K562 (cell line): Measurements from ENCODE around the gene PHLDB3. TPM values are rescaled to one million over a fixed set of nuclear protein-coding genes. Genes with fewer than 3 reads are reported as not detected.

ENCODE experiments used
- ATAC-seq: fragments of 200-7000 bp; cut with Tn5 transposase; 3 replicates; pipeline ENCODE4 v1.9.1; 2020; ENCODE audit warnings: moderate library complexity
- BruUV-seq: library from RNA; stranded (reverse); fragments of 400-500 nt; replicated peaks from 2 replicates; lab custom pipeline; 2021; lab: Mats Ljungman, UMichigan
- CTCF ChIA-PET: fragments of 300-600 bp; formaldehyde crosslinking; extraction: SDS; loops from one replicate; lab custom pipeline; 2021; ENCODE audit warnings: low intra/inter-chr PET ratio; lab: Yijun Ruan, JAX
- POLR2A ChIA-PET: fragments of 300-600, 350-650 bp; sonication (Branson Sonifier 250); formaldehyde crosslinking; extraction: SDS; loops from one replicate; lab custom pipeline; 2021; ENCODE audit warnings: antibody characterized with exemption, inconsistent platforms; lab: Yijun Ruan, JAX
- DNase-seq, 4 experiments: peaks; one replicate each; pipeline versions ENCODE4 v3.0.0 to v3.0.0-alpha.2; 2011 to 2018; ENCODE audit warnings: low spot score in 3 of 4, mixed read lengths in 3 of 4; ENCODE audit errors: extremely low read depth in 1 of 4
- FAIRE-seq: peaks from 2 replicates; lab custom pipeline; 2011; peaks lifted over from hg19 to GRCh38; lab: Jason Lieb, UNC
- H2AFZ ChIP-seq: 2 replicates; pipeline ENCODE4 v1.6.0; 2011; ENCODE audit warnings: low read depth, low read length, control low read depth, inconsistent platforms
- H3K27ac ChIP-seq: fragments of 200-600 bp; 3 replicates; pipeline ENCODE4 v1.8.0; 2011; ENCODE audit warnings: low read depth, mild to moderate bottlenecking, control low read depth, inconsistent platforms, low read length, moderate library complexity, mixed read lengths; ENCODE audit errors: extremely low read depth
- H3K27me3 ChIP-seq, 2 experiments: fragments of 300-600 bp in 1 of 2; 2 replicates in 1 of 2; 3 replicates in 1 of 2; pipeline versions ENCODE4 v1.6.0 to v1.8.0; 2011; ENCODE audit warnings: inconsistent platforms in 2 of 2, low read length in 2 of 2, mild to moderate bottlenecking in 1 of 2, mixed read lengths in 1 of 2, moderate library complexity in 1 of 2; ENCODE audit not compliant: control insufficient read depth in 2 of 2, insufficient read depth in 2 of 2
- H3K36me3 ChIP-seq: fragments of 300-600 bp; 3 replicates; pipeline ENCODE4 v1.8.0; 2011; ENCODE audit warnings: mild to moderate bottlenecking, low read length, inconsistent platforms; ENCODE audit not compliant: control insufficient read depth, insufficient read depth
- H3K4me1 ChIP-seq, 2 experiments: fragments of 200-600 bp in 1 of 2; replicated peaks in 1 of 2; 2 replicates in 1 of 2; 3 replicates in 1 of 2; pipeline versions ENCODE4 v1.5.1 to v1.8.0; 2011; ENCODE audit warnings: inconsistent platforms in 2 of 2, low read length in 2 of 2, mild to moderate bottlenecking in 1 of 2, mixed read lengths in 1 of 2, moderate library complexity in 1 of 2; ENCODE audit not compliant: control insufficient read depth in 2 of 2, insufficient read depth in 2 of 2
- H3K4me2 ChIP-seq: 2 replicates; pipeline ENCODE4 v1.6.1; 2011; ENCODE audit warnings: low read length, control low read depth, inconsistent platforms, mixed read lengths; ENCODE audit not compliant: insufficient read depth
- H3K4me3 ChIP-seq: fragments of 200-600 bp; sonication (generic), shearing (Covaris generic); 2 replicates; pipeline ENCODE4 v1.5.1; 2016; ENCODE audit warnings: control low read depth, inconsistent platforms
- H3K79me2 ChIP-seq: fragments of 200-600 bp; 3 replicates; pipeline ENCODE4 v1.8.0; 2011; ENCODE audit warnings: low read length, inconsistent platforms; ENCODE audit not compliant: control insufficient read depth, insufficient read depth
- H3K9ac ChIP-seq, 2 experiments: 2 replicates each; pipeline versions ENCODE4 v1.6.0 to v1.6.1; 2011; ENCODE audit warnings: low read depth in 2 of 2, low read length in 2 of 2, control low read depth in 1 of 2, inconsistent platforms in 1 of 2, mild to moderate bottlenecking in 1 of 2, mixed read lengths in 1 of 2; ENCODE audit not compliant: insufficient read depth in 1 of 2
- H3K9me1 ChIP-seq: one replicate; pipeline ENCODE4 v1.6.0; 2011; ENCODE audit warnings: inconsistent platforms, mild to moderate bottlenecking, low read length, moderate library complexity; ENCODE audit not compliant: control insufficient read depth, insufficient read depth
- H3K9me3 ChIP-seq: replicated peaks from 2 replicates; pipeline ENCODE4 v1.5.1; 2011; ENCODE audit warnings: low read depth, low read length, inconsistent platforms; ENCODE audit not compliant: control insufficient read depth, insufficient read depth
- H4K20me1 ChIP-seq: replicated peaks from 2 replicates; pipeline ENCODE4 v1.6.1; 2011; ENCODE audit warnings: low read length, inconsistent platforms, mixed read lengths; ENCODE audit not compliant: control insufficient read depth, insufficient read depth
- CBX3 ChIP-seq, 2 experiments: IDR thresholded peaks; 1 replicate in 1 of 2; 2 replicates in 1 of 2; pipeline ENCODE4 v1.6.1; 2012; ENCODE audit warnings: inconsistent platforms in 2 of 2, low read length in 2 of 2, borderline replicate concordance in 1 of 2, control low read depth in 1 of 2
- CTBP1 ChIP-seq: fragments of 450-650 bp; IDR thresholded peaks from 2 replicates; pipeline ENCODE4 v1.6.1; 2016; ENCODE audit warnings: borderline replicate concordance
- KLF16 ChIP-seq: IDR thresholded peaks from 2 replicates; pipeline ENCODE4 v1.6.1; 2016; ENCODE audit warnings: antibody characterized with exemption
- PHTF2 ChIP-seq: fragments of 250-450 bp; sonication (Bioruptor Pico); IDR thresholded peaks from 2 replicates; pipeline ENCODE4 v1.5.0; 2021; ENCODE audit warnings: mild to moderate bottlenecking
- POLR2G ChIP-seq: fragments of 200-400 bp; formaldehyde crosslinking; IDR thresholded peaks from 2 replicates; pipeline ENCODE4 v1.6.1; 2017; ENCODE audit warnings: low read depth, mild to moderate bottlenecking, antibody characterized with exemption, low read length, moderate library complexity
- RFX1 ChIP-seq: fragments of 450-650 bp; IDR thresholded peaks from 2 replicates; pipeline ENCODE4 v1.6.1; 2016; ENCODE audit warnings: mild to moderate bottlenecking, moderate library complexity
- TRIM28 ChIP-seq: fragments of 450-650 bp; IDR thresholded peaks from 2 replicates; pipeline ENCODE4 v1.6.1; 2017
- XRCC5 ChIP-seq: fragments of 200-400 bp; formaldehyde crosslinking; IDR thresholded peaks from 2 replicates; pipeline ENCODE4 v1.6.1; 2017; ENCODE audit warnings: low read depth, mild to moderate bottlenecking, low read length
- ZNF143 ChIP-seq: sonication (generic); formaldehyde crosslinking; IDR thresholded peaks from 2 replicates; pipeline ENCODE4 v1.9.0; 2022; ENCODE audit warnings: mild to moderate bottlenecking, missing genetic modification reagents
- ZNF764 ChIP-seq: fragments of 250-450 bp; sonication (Bioruptor Pico); IDR thresholded peaks from 2 replicates; pipeline ENCODE4 v1.4.0; 2020; ENCODE audit warnings: low read depth, mild to moderate bottlenecking, moderate library complexity
- in situ Hi-C: fragments of 300-500 bp; cut with MboI; formaldehyde crosslinking; loops from 4 replicates; pipeline ENCODE4 v1.15.0; 2018; ENCODE audit warnings: inconsistent platforms, mixed read lengths
- intact Hi-C: fragments of 100-400 bp; cut with micrococcal nuclease; formaldehyde crosslinking; loops from 2 replicates; pipeline ENCODE4 v1.14.2; 2022
- polyA plus RNA-seq, 8 experiments: library from polyadenylated mRNA; depleted of rRNA in 4 of 8; stranded (reverse) in 5 of 8; unstranded in 3 of 8; fragments of >200 nt; fragmentation: Nextera tagmentation in 2 of 8; fragmentation: Illumina TruSeq in 1 of 8; extraction: Ambion mirVana in 2 of 8; extraction: Trizol in 1 of 8; gene quantifications; 2 replicates each; pipeline versions ENCODE4 v1.2.1 to v1.2.3, GENCODE V29; 2011 to 2014; ENCODE audit warnings: inconsistent platforms in 1 of 8, missing spikeins in 1 of 8
- total RNA-seq, 7 experiments: library from RNA; depleted of rRNA in 6 of 7; stranded (reverse); fragments of >200 nt in 6 of 7; fragmentation: Illumina TruSeq in 2 of 7; extraction: Trizol in 2 of 7; gene quantifications; 2 replicates each; pipeline versions ENCODE4 v1.2.1 to v1.2.3, GENCODE V29; 2011 to 2021; ENCODE audit warnings: low replicate concordance in 1 of 7
- TF ChIP-seq, protein P1 (sequence below): sonication (generic); formaldehyde crosslinking; IDR thresholded peaks from 2 replicates; pipeline ENCODE4 v1.8.0; 2022; ENCODE audit warnings: mild to moderate bottlenecking, missing genetic modification reagents
- TF ChIP-seq, protein P2 (sequence below): sonication (generic); formaldehyde crosslinking; IDR thresholded peaks from 2 replicates; pipeline ENCODE4 v1.8.0; 2022; ENCODE audit warnings: mild to moderate bottlenecking, low read depth, missing genetic modification reagents

The PHLDB3 gene
- total and polyA plus RNA-seq, 9 of the 15 experiments (the other 6 are each of a cell fraction or from before 2014, with no cell fraction given), result 0.04 to 23.5 (median 3.9) TPM

DNA sequence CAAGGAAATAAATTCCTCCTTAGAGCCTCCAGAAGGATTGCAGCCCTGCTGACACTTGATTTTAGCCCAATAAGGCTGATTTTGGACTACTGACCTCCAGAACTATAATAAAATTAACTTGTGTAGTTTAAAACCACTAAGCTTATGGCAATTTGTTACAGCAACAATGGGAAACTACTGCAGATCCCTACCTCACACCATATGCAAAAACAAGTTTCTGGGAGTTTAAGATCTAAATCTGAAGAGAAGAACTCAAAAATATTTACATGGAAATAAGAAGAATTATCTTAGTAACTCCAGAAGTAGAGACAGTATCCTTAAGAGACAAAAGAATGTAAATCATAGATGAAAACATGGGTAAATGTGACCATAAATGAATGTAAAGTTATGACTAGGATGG, 34.4 kb upstream of the PHLDB3 start:
- H3K79me2 ChIP-seq, result no peaks in the 10 kb centered on the region
- ATAC-seq (no peak), DNase-seq (no peak), FAIRE-seq (no peak)
- peaks cover 1% of the 10 kb centered on the region; the same call in 1 of the 2 replicates for H3K9me3 ChIP-seq
- H3K36me3 ChIP-seq, result peaks cover 47% of the 10 kb centered on the region; the same call in 2 of the 3 replicates
- intact Hi-C loops (loop anchor here (10.0 kb wide), 1 partner anchor 126 kb away; no protein-coding TSS in a partner anchor), in situ Hi-C loops (no loop called here)
- CTCF ChIA-PET, result no interaction called here
- no peak overlapping the region for H3K4me2 ChIP-seq
- no peak overlapping the region for H3K4me3 ChIP-seq
- H3K9me1 ChIP-seq, result no peaks in the 10 kb centered on the region
- TF ChIP-seq PHTF2 (CRISPR knock-in tag) (no peak), KLF16 (no peak), ZNF143 (CRISPR knock-in tag) (no peak), POLR2G (no peak), TRIM28 (0 out of 2 replicates have a peak, but pooled peaks have one; percentile 55), XRCC5 (no peak), RFX1 (no peak), CBX3 (IDR thresholded peaks at IDR 0.05; ENCODE audit: borderline replicate concordance in 1 of 2, low read length in 2 of 2) (peak in 1 of 2 experiments; percentile 73; a peak in 1 of 3 replicates), CTBP1 (no peak), ZNF764 (CRISPR knock-in tag) (no peak)
- TF ChIP-seq, protein P1, sequence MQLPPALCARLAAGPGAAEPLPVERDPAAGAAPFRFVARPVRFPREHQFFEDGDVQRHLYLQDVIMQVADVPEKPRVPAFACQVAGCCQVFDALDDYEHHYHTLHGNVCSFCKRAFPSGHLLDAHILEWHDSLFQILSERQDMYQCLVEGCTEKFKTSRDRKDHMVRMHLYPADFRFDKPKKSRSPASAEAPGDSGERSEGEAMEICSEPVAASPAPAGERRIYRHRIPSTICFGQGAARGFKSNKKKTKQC (CRISPR knock-in tag), result no peak
- TF ChIP-seq, protein P2, sequence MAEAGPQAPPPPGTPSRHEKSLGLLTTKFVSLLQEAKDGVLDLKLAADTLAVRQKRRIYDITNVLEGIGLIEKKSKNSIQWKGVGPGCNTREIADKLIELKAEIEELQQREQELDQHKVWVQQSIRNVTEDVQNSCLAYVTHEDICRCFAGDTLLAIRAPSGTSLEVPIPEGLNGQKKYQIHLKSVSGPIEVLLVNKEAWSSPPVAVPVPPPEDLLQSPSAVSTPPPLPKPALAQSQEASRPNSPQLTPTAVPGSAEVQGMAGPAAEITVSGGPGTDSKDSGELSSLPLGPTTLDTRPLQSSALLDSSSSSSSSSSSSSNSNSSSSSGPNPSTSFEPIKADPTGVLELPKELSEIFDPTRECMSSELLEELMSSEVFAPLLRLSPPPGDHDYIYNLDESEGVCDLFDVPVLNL, result no peak
- no peak overlapping the region for H3K27ac ChIP-seq
- no peak overlapping the region for H3K9ac ChIP-seq
- no peaks in the 10 kb centered on the region; the same call in 1 of the 2 replicates for H4K20me1 ChIP-seq
- POLR2A ChIA-PET, result no interaction called here
- BruUV-seq, result no TSS peak
- H3K27me3 ChIP-seq, result no peaks in the 10 kb centered on the region
- peaks cover 0 to 16% of the 10 kb centered on the region in 2 experiments; a peak in 2 of 5 replicates for H3K4me1 ChIP-seq
- H2AFZ ChIP-seq, result no peak overlapping the region
